ENCODE data around the gene GBX2. TPM values are rescaled to one million over a fixed set of nuclear protein-coding genes. Genes with fewer than 3 reads are reported as not detected.

GBX2 gene
- total and polyA plus RNA-seq, 7 donors = not detected

DNA sequence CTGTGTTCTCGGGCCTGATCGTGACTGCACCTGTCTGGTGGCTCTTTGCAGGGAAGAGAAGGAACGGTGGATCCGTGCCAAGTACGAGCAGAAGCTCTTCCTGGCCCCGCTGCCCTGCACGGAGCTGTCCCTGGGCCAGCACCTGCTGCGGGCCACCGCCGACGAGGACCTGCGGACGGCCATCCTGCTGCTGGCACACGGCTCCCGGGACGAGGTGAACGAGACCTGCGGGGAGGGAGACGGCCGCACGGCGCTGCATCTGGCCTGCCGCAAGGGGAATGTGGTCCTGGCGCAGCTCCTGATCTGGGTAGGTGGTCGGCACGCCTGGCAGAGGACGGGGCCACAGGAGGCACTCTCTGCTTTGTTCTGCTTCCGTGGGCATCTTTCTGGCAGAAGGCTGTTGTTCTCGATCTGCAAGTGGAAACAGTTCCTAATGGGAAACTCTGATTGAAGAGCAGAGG, 48.0 kb downstream of the GBX2 start:
- no peak for ATAC-seq
- DNase-seq = no peak
- WGBS, 3 donors = 60 to 70% (median 61%) methylated on average over 29 of the region's 29 CpGs
- TF ChIP-seq, protein P1, sequence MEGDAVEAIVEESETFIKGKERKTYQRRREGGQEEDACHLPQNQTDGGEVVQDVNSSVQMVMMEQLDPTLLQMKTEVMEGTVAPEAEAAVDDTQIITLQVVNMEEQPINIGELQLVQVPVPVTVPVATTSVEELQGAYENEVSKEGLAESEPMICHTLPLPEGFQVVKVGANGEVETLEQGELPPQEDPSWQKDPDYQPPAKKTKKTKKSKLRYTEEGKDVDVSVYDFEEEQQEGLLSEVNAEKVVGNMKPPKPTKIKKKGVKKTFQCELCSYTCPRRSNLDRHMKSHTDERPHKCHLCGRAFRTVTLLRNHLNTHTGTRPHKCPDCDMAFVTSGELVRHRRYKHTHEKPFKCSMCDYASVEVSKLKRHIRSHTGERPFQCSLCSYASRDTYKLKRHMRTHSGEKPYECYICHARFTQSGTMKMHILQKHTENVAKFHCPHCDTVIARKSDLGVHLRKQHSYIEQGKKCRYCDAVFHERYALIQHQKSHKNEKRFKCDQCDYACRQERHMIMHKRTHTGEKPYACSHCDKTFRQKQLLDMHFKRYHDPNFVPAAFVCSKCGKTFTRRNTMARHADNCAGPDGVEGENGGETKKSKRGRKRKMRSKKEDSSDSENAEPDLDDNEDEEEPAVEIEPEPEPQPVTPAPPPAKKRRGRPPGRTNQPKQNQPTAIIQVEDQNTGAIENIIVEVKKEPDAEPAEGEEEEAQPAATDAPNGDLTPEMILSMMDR (IDR thresholded peaks at IDR 0.05) = no peak
- Histone ChIP-seq H3K4me1 (no peaks in the 10 kb centered on the region), H3K27ac (no peak overlapping the region), H3K4me3 (no peak overlapping the region), H3K36me3 (ENCODE audit: insufficient read depth in 1 of 2, low read depth in 1 of 2) (peaks cover 0 to 16% of the 10 kb centered on the region in 2 donors), H3K27me3 (ENCODE audit: insufficient read depth in 3 of 3, low read length in 2 of 3) (no peaks in the 10 kb centered on the region), H3K9me3 (no peaks in the 10 kb centered on the region)
- intact Hi-C loops (cut with DNase I) = no loop called here

DNA sequence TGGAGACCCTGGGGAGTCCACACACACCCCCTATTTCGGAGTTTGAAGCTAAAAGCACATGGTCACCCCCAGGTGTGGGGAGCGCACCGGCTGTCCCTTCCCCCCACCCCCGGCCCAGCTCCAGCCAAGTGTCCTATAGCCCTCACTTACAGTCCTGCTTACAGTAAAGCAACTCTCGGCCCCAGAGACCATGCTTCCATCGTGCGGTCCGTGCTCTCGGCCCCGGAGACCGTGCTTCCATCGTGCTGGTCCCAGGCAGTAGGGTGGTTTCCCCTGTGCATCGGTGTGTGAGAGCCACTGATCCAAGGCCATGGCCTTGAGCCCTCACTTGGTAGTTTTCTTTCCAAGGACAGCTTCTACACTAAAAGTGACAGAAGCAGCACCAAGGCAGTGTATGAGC, 48.7 kb downstream of the GBX2 start:
- peaks cover 0 to 9% of the 10 kb centered on the region in 2 donors for H3K36me3 ChIP-seq (ENCODE audit: insufficient read depth in 1 of 2, low read depth in 1 of 2)
- no peaks in the 10 kb centered on the region for H3K4me1 ChIP-seq
- no peak overlapping the region for H3K4me3 ChIP-seq
- ATAC-seq (no peak), DNase-seq (no peak)
- no peaks in the 10 kb centered on the region for H3K27me3 ChIP-seq (ENCODE audit: insufficient read depth in 3 of 3, low read length in 2 of 3)
- TF ChIP-seq, protein P1 (IDR thresholded peaks at IDR 0.05) = no peak
- intact Hi-C loops (cut with DNase I) = no loop called here
- WGBS, 3 donors = 85 to 89% (median 87%) methylated on average over 13 of the region's 13 CpGs
- H3K27ac ChIP-seq = no peak overlapping the region
- no peaks in the 10 kb centered on the region for H3K9me3 ChIP-seq

DNA sequence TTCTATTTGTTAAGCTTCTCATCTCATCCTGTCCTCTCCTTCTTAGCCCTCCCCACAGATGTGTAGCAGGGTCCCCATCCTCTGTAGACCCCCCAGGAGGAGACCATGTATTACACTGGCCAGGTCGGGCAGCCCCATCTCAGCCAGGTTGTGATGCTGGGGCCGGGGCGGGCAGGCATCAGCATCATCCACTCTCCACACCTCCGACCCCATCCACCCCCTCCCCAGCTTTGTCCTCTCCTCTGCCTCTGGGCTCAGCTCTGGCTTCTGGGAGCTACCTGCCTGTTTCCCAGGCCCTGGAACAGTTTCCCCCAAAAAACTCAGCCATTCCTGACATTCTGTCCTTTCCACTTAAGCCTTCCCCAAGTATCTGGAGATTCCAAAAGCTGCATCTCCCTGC, 49.2 kb downstream of the GBX2 start:
- Histone ChIP-seq H3K4me3 (no peak overlapping the region), H3K27ac (no peak overlapping the region), H3K9me3 (no peaks in the 10 kb centered on the region), H3K36me3 (ENCODE audit: insufficient read depth in 1 of 2, low read depth in 1 of 2) (peaks cover 0 to 5% of the 10 kb centered on the region in 2 donors), H3K4me1 (no peaks in the 10 kb centered on the region), H3K27me3 (ENCODE audit: insufficient read depth in 3 of 3, low read length in 2 of 3) (no peaks in the 10 kb centered on the region)
- ATAC-seq = no peak
- 86 to 91% (median 89%) methylated on average over 4 of the region's 4 CpGs for WGBS, 3 donors
- DNase-seq = no peak
- intact Hi-C loops (cut with DNase I) = no loop called here
- TF ChIP-seq, protein P1 (IDR thresholded peaks at IDR 0.05) = no peak

DNA sequence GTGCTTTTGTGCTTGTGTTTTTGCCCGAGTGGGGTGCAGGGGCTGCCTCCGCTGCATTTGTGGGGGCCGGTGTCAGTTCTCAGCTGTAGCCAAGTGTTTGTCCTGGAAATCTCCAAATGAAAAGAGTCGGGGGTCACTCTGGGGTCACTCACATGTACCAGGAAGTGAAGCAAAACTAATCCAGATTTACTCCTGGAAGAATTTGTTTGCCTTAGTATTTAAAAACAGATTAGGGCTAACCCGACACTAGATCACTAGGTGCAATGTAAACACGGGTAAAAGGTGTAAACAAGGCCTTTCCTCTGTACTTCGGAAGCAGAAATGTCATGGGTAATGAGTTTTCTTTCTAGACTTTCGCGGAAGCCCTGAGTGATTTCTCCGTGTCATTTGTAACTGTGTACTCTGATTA, 50.3 kb downstream of the GBX2 start:
- H3K4me3 ChIP-seq = no peak overlapping the region
- H3K36me3 ChIP-seq (ENCODE audit: insufficient read depth in 1 of 2, low read depth in 1 of 2) = no peaks in the 10 kb centered on the region
- TF ChIP-seq, protein P1 (IDR thresholded peaks at IDR 0.05) = no peak
- no peaks in the 10 kb centered on the region for H3K9me3 ChIP-seq
- DNase-seq (no peak), ATAC-seq (no peak)
- no peak overlapping the region for H3K27ac ChIP-seq
- WGBS, 3 donors = 66 to 82% (median 79%) methylated on average over 10 of the region's 10 CpGs
- no peaks in the 10 kb centered on the region for H3K4me1 ChIP-seq
- no peaks in the 10 kb centered on the region for H3K27me3 ChIP-seq (ENCODE audit: insufficient read depth in 3 of 3, low read length in 2 of 3)
- intact Hi-C loops (cut with DNase I) = no loop called here

- ATAC-seq = no peak
- Histone ChIP-seq H3K36me3 (ENCODE audit: insufficient read depth in 1 of 2, low read depth in 1 of 2) (no peaks in the 10 kb centered on the region), H3K4me3 (no peak overlapping the region), H3K9me3 (no peaks in the 10 kb centered on the region), H3K27me3 (ENCODE audit: insufficient read depth in 3 of 3, low read length in 2 of 3) (no peaks in the 10 kb centered on the region), H3K4me1 (no peaks in the 10 kb centered on the region), H3K27ac (no peak overlapping the region)
- no peak for DNase-seq
- TF ChIP-seq, protein P1 (IDR thresholded peaks at IDR 0.05) = no peak
- WGBS, 3 donors = 83 to 85% (median 84%) methylated on average over 10 of the region's 10 CpGs
- intact Hi-C loops (cut with DNase I) = no loop called here
Observed at GRCh38 chr2:236117401-236117800, 50.8 kb downstream of the GBX2 start.
